Measurements from ENCODE around the gene CHORDC1. TPM values are rescaled to one million over a fixed set of nuclear protein-coding genes. Genes with fewer than 3 reads are reported as not detected.

The CHORDC1 gene
- total and polyA plus RNA-seq, 2 of the 13 experiments (the other 11 are each of a cell fraction or from before 2014, with no cell fraction given): 19.1 to 73.5 TPM

GRCh38 chr11:90234977-90235376 lies 12.1 kb upstream of the CHORDC1 start:
- CTCF ChIA-PET (ENCODE audit: low intra/inter-chr PET ratio, low total read pairs): no interaction called here
- BruUV-seq (replicated peaks): no TSS peak
- TF ChIP-seq GLMP (CRISPR knock-in tag; IDR thresholded peaks at IDR 0.05; ENCODE audit: borderline replicate concordance): no peak
- no peak for TF ChIP-seq POGK (CRISPR knock-in tag; conservative IDR thresholded peaks at IDR 0.05)
- TF ChIP-seq TEAD2 (CRISPR knock-in tag; IDR thresholded peaks at IDR 0.05): no peak
- no peak for TF ChIP-seq ZMAT3 (CRISPR knock-in tag; conservative IDR thresholded peaks at IDR 0.05)
- no peak for TF ChIP-seq ZSCAN20 (CRISPR knock-in tag; IDR thresholded peaks at IDR 0.05; ENCODE audit: borderline replicate concordance)
- no peak for TF ChIP-seq JUN (CRISPR knock-in tag; IDR thresholded peaks at IDR 0.05)
- no peak for TF ChIP-seq TMF1 (CRISPR knock-in tag; IDR thresholded peaks at IDR 0.05; ENCODE audit: low read depth)
- no peak for TF ChIP-seq NFAT5 (CRISPR knock-in tag; IDR thresholded peaks at IDR 0.05)
- TF ChIP-seq KLF9 (CRISPR knock-in tag; IDR thresholded peaks at IDR 0.05; ENCODE audit: low read depth): no peak
- TF ChIP-seq ZNF543 (CRISPR knock-in tag; IDR thresholded peaks at IDR 0.05): no peak
- no peak for TF ChIP-seq ZNF33B (CRISPR knock-in tag; IDR thresholded peaks at IDR 0.05)
- Histone ChIP-seq H3K9ac (ENCODE audit: insufficient read depth, low read depth, low read length) (no peak overlapping the region), H3K4me3 (replicated peaks in 1 of 3; ENCODE audit: insufficient read depth in 1 of 3, low read depth in 2 of 3, low read length in 3 of 3) (no peak overlapping the region), H2AFZ (ENCODE audit: low read length) (no peak overlapping the region), H3K4me2 (ENCODE audit: low read depth, low read length) (no peak overlapping the region), H3K36me3 (replicated peaks in 1 of 2; ENCODE audit: control insufficient read depth in 1 of 2, insufficient read depth in 2 of 2, low read length in 2 of 2) (no peaks in the 10 kb centered on the region), H3K4me1 (ENCODE audit: insufficient read depth, low read length) (no peaks in the 10 kb centered on the region), H3K27ac (ENCODE audit: extremely low read length, insufficient read depth, low read length) (no peak overlapping the region), H3K79me2 (ENCODE audit: insufficient read depth, low read length) (no peaks in the 10 kb centered on the region), H3K27me3 (ENCODE audit: control insufficient read depth in 1 of 2, insufficient read depth in 2 of 2, low read length in 2 of 2) (peaks cover 0 to 6% of the 10 kb centered on the region in 2 experiments; a peak in 1 of 5 replicates), H3K9me3 (ENCODE audit: low read length) (no peaks in the 10 kb centered on the region), H4K20me1 (ENCODE audit: insufficient read depth, low read length) (no peaks in the 10 kb centered on the region)
- DNase-seq (ENCODE audit: low spot score): no peak
- intact Hi-C loops (cut with micrococcal nuclease; ENCODE audit: unreplicated experiment): no loop called here
- POLR2A ChIA-PET: no interaction called here
- WGBS (ENCODE audit: low lambda C conversion rate): 8% methylated on average over 2 of the region's 2 CpGs
- no peak for ATAC-seq
- no peak for FAIRE-seq
- in situ Hi-C loops (cut with HindIII; ENCODE audit: extremely low pct_ligation_motif_present, low pct_unique_long_range_greater_than_20kb): no loop called here
